Gastroesophageal sphincter (tissue), 4 donors: ENCODE measurements around the gene OR56A3. TPM values are rescaled to one million over a fixed set of nuclear protein-coding genes. Genes with fewer than 3 reads are reported as not detected.

Experiments used
- ATAC-seq: fragments of 150-250 bp; one replicate; pipeline ENCODE4 v1.9.1; 2016; ENCODE audit warnings: mild to moderate bottlenecking, moderate library complexity
- H3K27ac ChIP-seq, 4 donors: fragments of 200-600 bp; sonication (generic) in 3 of 4; 1 replicate in 3 of 4; 2 replicates in 1 of 4; pipeline ENCODE4 v1.5.1; 2016 to 2019
- H3K27me3 ChIP-seq: fragments of 200-600 bp; sonication (generic); one replicate; pipeline ENCODE4 v1.5.1; 2019
- H3K36me3 ChIP-seq, 2 donors: fragments of 200-600 bp; sonication (generic); one replicate each; pipeline ENCODE4 v1.5.1; 2019; ENCODE audit warnings: control low read depth in 1 of 2
- H3K4me1 ChIP-seq, 3 donors: fragments of 200-600 bp; sonication (generic); 1 replicate in 2 of 3; 2 replicates in 1 of 3; pipeline ENCODE4 v1.5.1; 2016 to 2019; ENCODE audit warnings: control low read depth in 2 of 3
- H3K4me3 ChIP-seq, 2 donors: fragments of 200-600 bp; sonication (generic); one replicate each; pipeline ENCODE4 v1.5.1; 2019; ENCODE audit warnings: mild to moderate bottlenecking in 1 of 2, moderate library complexity in 1 of 2
- H3K9me3 ChIP-seq, 3 donors: fragments of 200-600 bp; sonication (generic); one replicate each; pipeline ENCODE4 v1.5.1; 2017 to 2019; ENCODE audit warnings: control low read depth in 2 of 3
- EP300 ChIP-seq: sonication (generic); formaldehyde crosslinking; IDR thresholded peaks from one replicate; pipeline ENCODE4 v1.6.1; 2017; ENCODE audit warnings: antibody characterized with exemption, mild to moderate bottlenecking
- POLR2A ChIP-seq, 2 donors: fragments of 450-650 bp; IDR thresholded peaks; one replicate each; pipeline ENCODE4 v1.6.1; 2017; ENCODE audit warnings: antibody characterized with exemption in 2 of 2, mild to moderate bottlenecking in 2 of 2, moderate library complexity in 1 of 2
- POLR2AphosphoS5 ChIP-seq: sonication (generic); formaldehyde crosslinking; IDR thresholded peaks from one replicate; pipeline ENCODE4 v1.6.1; 2017; ENCODE audit warnings: antibody characterized with exemption
- WGBS, 2 donors: methylation state at CpG; one replicate each; pipeline ENCODE4 v1.1.5; 2018; ENCODE audit warnings: low coverage in 1 of 2; 5-methylcytosine and 5-hydroxymethylcytosine counted together
- total RNA-seq, 4 donors: library from RNA; depleted of rRNA; stranded (reverse); fragments of >200 nt; gene quantifications; one replicate each; pipeline ENCODE4 v1.1.0, GENCODE V29; 2016
- TF ChIP-seq, protein P1 (sequence below), 4 experiments: fragments of 200-600 bp in 2 of 4; fragments of 450-650 bp in 2 of 4; sonication (generic) in 1 of 4; IDR thresholded peaks; one replicate each; pipeline ENCODE4 v1.5.1; 2017 to 2019; ENCODE audit warnings: antibody characterized with exemption in 4 of 4, mild to moderate bottlenecking in 2 of 4, moderate library complexity in 2 of 4

The OR56A3 gene, protein sequence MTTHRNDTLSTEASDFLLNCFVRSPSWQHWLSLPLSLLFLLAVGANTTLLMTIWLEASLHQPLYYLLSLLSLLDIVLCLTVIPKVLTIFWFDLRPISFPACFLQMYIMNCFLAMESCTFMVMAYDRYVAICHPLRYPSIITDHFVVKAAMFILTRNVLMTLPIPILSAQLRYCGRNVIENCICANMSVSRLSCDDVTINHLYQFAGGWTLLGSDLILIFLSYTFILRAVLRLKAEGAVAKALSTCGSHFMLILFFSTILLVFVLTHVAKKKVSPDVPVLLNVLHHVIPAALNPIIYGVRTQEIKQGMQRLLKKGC
- not detected for total RNA-seq

- Histone ChIP-seq H3K9me3 (peaks cover 0 to 4% (median 0%) of the 10 kb centered on the region in 3 donors), H3K4me3 (no peak within 1 kb of the TSS), H3K27me3 (no peaks in the 10 kb centered on the region), H3K36me3 (no peaks in the 10 kb centered on the region), H3K27ac (no peak within 1 kb of the TSS), H3K4me1 (no peaks in the 10 kb centered on the region)
- no peak for TF ChIP-seq POLR2A (IDR thresholded peaks at IDR 0.05)
- TF ChIP-seq POLR2AphosphoS5 = no peak
- TF ChIP-seq, protein P1, sequence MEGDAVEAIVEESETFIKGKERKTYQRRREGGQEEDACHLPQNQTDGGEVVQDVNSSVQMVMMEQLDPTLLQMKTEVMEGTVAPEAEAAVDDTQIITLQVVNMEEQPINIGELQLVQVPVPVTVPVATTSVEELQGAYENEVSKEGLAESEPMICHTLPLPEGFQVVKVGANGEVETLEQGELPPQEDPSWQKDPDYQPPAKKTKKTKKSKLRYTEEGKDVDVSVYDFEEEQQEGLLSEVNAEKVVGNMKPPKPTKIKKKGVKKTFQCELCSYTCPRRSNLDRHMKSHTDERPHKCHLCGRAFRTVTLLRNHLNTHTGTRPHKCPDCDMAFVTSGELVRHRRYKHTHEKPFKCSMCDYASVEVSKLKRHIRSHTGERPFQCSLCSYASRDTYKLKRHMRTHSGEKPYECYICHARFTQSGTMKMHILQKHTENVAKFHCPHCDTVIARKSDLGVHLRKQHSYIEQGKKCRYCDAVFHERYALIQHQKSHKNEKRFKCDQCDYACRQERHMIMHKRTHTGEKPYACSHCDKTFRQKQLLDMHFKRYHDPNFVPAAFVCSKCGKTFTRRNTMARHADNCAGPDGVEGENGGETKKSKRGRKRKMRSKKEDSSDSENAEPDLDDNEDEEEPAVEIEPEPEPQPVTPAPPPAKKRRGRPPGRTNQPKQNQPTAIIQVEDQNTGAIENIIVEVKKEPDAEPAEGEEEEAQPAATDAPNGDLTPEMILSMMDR (IDR thresholded peaks at IDR 0.05) = no peak
- TF ChIP-seq EP300 = no peak
- 69 to 75% methylated on average over 2 to 3 of the region's 3 CpGs for WGBS, 2 donors
- ATAC-seq = no peak
Observed at GRCh38 chr11:5941951-5942350, at the start of gene OR56A3. TSS of gene OR56A3 (plus strand) at chr11:5942251. CDS start at chr11:5947347, 5,096 bp downstream.

DNA sequence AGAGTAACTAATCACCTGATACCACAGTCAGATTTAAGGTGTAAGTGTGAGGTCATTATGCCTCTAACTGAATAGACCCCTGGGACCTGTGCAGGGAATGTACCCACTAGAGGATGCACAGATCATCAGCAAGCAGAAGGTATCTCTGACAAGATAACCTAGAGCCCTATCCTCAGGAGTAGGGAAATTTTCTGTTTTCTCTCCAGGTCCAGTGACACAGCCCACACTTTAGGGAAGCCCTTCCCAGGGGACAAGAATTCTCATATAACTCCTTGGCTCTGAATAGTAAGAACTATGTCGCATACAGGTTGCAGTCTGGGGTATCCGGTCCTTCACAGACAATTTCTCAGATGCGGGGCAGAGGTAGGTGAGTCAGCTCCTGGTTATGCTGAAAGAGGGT lies 49.1 kb upstream of the OR56A3 start, which contains the start of gene OR52E5:
Gene OR52E5, plus strand, starts transcription at position 301 of the 400 bp plus-strand sequence. CDS start 7,569 bp downstream, outside the sequence.
- Histone ChIP-seq H3K36me3 (no peaks in the 10 kb centered on the region), H3K9me3 (no peaks in the 10 kb centered on the region), H3K27me3 (no peaks in the 10 kb centered on the region), H3K4me1 (no peaks in the 10 kb centered on the region), H3K27ac (no peak within 1 kb of the TSS), H3K4me3 (no peak within 1 kb of the TSS)
- TF ChIP-seq EP300 (no peak), POLR2A (IDR thresholded peaks at IDR 0.05) (no peak), POLR2AphosphoS5 (no peak)
- TF ChIP-seq, protein P1 (IDR thresholded peaks at IDR 0.05) = no peak
- no peak for ATAC-seq
- 83% methylated on average over 3 of the region's 3 CpGs; no CpG with 5 or more reads in 1 of the 2 donors for WGBS, 2 donors

DNA sequence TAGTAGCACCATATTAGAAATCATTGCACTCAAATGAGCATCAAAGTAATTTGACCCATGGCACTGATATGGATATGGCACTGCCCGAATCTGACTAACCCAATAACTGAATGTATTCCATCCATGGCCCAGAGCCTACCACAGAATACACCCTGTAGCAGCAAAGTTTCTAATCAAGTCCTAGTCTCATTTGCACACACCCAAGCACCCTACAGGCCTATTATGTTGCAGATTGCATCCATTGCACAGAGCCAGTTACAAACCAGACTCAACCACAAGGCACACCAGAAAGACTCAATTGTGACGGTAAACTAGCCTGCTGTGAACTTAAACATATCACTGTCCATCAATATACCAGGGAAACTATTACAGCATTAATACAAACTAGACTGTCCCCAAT lies 42.5 kb upstream of the OR56A3 start:
- Histone ChIP-seq H3K36me3 (no peaks in the 10 kb centered on the region), H3K4me3 (no peak overlapping the region), H3K9me3 (no peaks in the 10 kb centered on the region), H3K27me3 (no peaks in the 10 kb centered on the region), H3K4me1 (no peaks in the 10 kb centered on the region), H3K27ac (no peak overlapping the region)
- no peak for ATAC-seq
- TF ChIP-seq POLR2AphosphoS5 (no peak), POLR2A (IDR thresholded peaks at IDR 0.05) (no peak), EP300 (no peak)
- TF ChIP-seq, protein P1 (IDR thresholded peaks at IDR 0.05) = no peak
- 75 to 82% methylated on average over 2 of the region's 2 CpGs for WGBS, 2 donors

GRCh38 chr11:5910540-5910939 lies 31.5 kb upstream of the OR56A3 start:
- TF ChIP-seq POLR2AphosphoS5 (no peak), POLR2A (IDR thresholded peaks at IDR 0.05) (no peak), EP300 (no peak)
- TF ChIP-seq, protein P1 (IDR thresholded peaks at IDR 0.05) = no peak
- H3K27me3 ChIP-seq = no peaks in the 10 kb centered on the region
- H3K27ac ChIP-seq = no peak overlapping the region
- no peaks in the 10 kb centered on the region for H3K4me1 ChIP-seq
- WGBS, 2 donors = 67 to 80% methylated on average over 1 of the region's 2 CpGs
- H3K36me3 ChIP-seq = no peaks in the 10 kb centered on the region
- H3K4me3 ChIP-seq = no peak overlapping the region
- peaks cover 0 to 15% (median 0%) of the 10 kb centered on the region in 3 donors for H3K9me3 ChIP-seq
- no peak for ATAC-seq
